Stimulated activated naive CD8-positive, alpha-beta T cell treated with anti-CD3 and anti-CD28 coated beads, Interleukin-15, Interleukin-2, amounts not matched to agents 100 U/mL and 50 U/mL, for 24 hours (primary cell): Measurements from ENCODE around the gene RNF19B.
A peak's percentile ranks its signal among the peaks of the same experiment; 100 is the strongest.

ENCODE experiments used
- ATAC-seq: fragments of 150-1000 bp; cut with Tn5 transposase; one replicate; pipeline ENCODE4 v1.10.0; 2021
- DNase-seq: peaks from one replicate; pipeline ENCODE4 v3.0.0; 2021

Gene RNF19B

DNA sequence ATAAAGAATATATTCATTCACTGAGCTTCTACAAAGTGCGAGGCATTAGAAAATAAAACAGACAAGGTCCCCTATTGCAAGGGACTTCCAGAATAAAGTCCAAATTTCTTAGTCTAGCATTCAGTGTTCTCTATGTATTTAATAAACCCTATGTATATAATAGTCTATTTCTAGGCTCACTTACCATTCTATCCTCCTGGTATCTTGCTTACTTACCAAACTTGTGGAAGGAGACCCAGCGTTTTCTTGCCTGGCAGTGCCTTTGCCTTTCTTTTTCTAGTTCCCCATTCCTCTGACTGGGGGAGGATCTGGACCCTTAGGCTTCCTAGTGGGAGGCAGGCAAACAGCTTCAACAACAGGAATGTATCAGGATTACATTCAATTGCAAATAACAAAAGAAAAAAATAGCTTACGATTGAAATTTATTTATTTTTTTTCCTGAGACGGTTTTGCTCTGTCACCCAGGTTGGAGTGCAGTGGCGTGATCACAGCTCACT is 690 bp upstream of the RNF19B start:
- ATAC-seq: no peak

DNA sequence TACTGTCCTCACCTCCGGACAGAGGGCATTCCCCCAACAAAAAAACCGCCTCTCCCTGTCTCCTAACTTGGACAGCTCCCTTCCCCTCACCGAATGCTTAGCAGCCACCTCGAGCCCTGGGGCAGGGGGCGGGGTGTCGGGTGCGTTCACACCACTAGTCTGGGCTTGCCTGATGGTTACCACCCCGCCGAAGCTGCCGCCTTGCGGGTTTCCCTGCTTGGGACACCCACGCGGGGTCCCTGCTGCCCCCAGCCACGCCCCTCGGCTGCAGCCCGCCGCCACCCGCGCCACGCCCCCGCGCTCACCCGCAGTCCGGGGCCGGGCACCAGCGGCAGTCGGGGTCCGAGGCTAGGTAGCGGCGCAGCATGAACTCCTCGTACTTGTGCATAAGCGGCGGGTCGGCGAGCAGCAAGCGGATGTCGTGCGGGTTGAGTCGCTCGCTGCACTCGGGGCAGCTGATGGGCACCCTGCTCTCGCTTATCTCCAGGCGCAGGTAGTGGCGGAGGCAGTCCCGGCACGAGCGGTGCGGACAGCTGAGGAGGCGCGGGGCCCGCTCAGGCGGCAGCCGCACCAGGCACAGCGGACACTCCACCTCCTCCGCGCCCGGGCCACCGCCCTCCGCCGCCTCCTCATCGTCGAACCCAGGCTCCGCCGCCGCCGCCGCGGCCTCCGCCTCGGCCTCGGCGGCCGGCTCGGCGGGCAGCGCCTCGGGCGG is 706 bp downstream of the RNF19B start:
- DNase-seq (peak; percentile 65), ATAC-seq (peak; percentile 42)

More for the DNA sequence above, 690 bp upstream of the RNF19B start:
- DNase-seq: no peak

DNA sequence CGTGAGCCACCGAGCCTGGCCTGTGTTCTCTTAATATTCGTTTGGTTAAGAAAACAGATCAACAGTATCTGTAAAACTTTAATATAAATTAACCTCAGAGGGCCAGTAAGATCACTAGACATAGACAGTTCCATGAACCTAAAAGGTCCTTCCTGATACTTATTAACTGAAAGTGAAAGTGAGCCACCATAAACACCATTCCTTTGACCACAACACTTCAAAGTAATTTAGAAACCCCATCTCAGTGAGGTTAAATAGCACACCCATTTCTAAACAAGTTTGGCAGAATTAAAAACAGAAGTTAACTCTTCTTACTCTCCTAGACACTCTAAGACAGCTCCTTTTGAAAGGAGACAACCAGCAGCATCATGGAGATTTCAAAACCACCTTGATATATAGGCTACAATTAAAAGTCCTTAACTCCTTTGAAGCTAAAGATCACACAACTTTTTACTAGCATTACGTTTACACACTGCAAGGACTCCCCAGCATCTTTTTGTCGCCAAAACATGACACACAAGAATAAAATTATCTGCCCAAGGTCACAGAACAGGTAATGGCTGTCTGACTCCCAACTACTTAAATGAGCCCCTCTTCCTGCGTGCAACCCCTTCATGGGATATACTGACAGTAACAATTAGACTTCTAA is 2.2 kb downstream of the RNF19B start:
- DNase-seq (no peak), ATAC-seq (no peak)

DNA sequence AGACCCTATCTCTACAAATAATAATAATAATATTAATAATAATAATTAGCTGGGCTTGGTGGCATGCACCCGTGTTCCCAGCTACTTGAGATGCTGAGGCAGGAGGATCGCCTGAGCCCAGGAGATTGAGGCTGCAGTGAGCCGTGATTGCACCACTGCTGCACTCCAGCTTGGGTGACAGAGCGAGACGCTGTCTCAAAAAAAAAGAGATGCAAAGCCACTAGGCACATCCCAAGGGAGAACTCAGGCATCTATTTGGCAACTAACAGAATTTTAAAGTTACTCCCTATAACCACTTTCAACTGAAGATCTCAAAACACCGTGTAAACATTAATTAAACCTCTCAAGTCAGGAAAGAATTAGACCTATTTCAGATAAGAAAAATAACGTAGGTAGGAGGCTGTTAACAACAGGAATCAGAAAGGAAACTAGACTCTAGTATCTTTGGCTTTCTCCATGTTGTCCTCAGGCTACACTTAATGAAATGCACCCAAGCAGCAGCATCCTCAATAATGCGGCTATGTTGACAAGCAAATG is 3.7 kb downstream of the RNF19B start:
- ATAC-seq (no peak), DNase-seq (no peak)

DNA sequence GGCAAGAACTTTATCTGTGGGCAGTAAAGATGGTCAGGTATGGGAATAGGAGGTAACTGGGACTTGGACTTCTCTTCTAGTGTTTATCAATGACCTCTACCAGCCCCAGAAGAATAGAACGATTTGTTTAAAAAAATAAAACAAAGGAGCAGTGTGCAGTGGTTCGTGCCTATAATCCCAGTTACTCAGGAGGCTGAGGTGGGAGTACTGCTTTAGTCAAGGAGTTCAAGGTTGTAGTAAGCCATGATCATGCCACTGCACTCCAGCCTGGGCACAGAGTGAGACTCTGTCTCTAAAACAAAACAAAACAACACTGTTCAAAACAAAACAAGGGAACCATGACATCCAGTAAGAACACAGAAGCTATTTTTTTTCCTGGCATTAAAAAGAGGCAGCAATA is 4.3 kb downstream of the RNF19B start:
- DNase-seq (no peak), ATAC-seq (no peak)

DNA sequence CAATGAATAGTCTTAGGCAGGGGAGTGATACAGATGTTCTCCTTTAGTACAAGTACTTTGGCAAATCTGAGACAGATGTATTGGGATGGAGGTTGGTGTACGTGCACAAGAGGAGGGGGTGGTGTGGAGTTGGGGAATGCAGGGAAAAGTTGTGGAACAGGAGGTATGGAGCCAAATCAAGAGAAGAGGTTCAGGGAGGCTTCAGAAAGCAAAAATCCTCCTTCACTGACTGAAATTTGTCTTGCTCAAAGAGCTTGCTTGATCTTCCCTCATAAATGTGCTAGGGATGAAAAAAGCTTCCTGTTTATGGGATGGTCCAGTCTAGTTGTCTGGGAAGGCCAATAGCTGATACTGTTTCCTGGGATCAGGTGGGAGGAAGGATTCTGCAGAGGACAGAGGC is 5.8 kb downstream of the RNF19B start:
- DNase-seq: no peak

DNA sequence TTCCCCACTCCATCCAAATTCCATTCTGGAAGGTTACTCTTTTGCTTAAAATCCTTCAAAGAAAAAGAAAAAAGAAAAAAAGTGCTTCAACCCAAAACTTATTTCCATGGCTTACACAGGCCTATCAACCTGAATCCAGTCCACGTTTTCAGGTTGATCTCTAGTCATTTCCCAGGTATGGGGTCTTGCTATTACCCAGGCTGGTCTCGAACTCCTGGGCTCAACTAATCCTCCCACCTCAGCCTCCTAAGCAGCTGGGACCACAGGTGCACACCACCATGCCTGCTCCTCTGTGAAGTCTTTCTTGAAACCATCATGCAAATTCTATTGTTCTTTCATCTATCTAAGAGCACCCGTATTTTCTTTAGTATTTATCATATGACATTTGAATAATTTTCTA is 7.6 kb downstream of the RNF19B start:
- DNase-seq (no peak), ATAC-seq (no peak)

More for the DNA sequence above, 5.8 kb downstream of the RNF19B start:
- no peak for ATAC-seq

DNA sequence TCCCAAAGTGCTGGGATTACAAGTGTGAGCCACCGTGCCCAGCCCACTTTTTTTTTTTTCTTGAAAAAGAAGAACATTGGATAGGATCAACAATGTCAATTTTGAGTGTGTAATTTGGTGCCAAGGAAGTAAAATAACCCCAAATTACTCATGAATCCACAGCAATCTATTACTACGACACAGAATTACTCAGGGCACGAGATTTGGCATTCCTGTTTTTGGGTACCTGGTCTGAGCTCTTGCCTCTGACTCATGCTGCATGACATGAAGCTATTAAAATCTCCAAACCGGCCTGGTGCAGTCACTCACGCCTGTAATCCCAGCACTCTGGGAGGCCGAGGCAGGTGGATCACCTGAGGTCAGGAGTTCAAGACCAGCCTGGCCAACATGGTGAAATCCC is 10.4 kb downstream of the RNF19B start:
- ATAC-seq (no peak), DNase-seq (no peak)

DNA sequence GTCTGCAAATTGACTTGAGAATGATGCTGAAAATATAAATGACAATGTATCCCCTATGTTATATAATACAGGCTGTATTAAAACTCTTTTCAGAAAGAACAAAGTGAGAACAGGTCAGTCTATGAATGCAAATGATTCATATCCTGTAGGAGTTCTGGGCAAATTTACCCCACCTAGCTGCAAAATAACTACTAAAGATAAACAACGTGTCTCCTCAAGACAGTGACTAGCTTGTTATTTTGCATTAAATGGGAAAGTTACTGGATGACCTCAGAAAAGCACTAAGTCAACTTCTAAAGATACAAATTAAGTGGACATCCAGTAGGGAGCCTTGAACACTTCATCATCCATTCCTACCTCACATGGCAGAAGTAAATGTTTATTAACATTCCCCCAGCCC is 11.1 kb downstream of the RNF19B start:
- DNase-seq: no peak
- no peak for ATAC-seq

DNA sequence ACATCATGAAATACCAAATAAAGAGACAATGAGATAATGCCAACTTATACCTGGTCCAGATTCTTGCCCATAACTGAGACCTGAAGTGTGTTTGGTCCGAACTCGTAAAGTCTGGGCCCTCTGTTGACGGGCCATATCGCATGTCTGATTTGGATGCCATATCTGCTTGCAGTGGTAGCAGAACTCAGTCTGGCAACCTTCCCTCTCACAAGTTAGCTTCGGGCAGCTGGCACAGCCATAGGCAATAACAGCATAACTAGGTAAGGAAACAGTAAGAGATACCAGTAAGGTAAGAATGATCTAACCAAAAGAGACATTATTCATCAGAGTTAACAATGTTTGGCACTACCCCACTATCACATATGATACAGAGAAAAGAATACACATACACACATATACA is 15.1 kb downstream of the RNF19B start:
- DNase-seq (no peak), ATAC-seq (no peak)

DNA sequence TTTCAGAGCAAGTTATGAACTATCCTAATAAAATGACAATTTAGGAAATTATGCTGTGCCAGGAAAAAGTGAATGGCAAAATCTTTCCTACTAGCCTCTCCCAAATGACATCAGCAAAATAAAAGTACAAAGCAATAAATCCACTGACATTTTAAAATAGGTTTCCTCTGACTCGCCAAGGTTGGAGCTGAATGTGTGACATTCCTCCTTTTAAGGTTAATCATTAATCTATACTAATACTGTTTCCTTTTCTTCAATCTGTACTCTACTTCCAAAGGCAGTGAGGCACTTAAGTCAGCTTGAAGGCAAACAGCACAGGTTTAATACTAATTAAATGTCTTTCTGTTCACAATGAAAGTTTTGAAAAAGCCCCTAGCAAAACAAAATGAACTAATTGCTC is 15.7 kb downstream of the RNF19B start:
- DNase-seq (no peak), ATAC-seq (no peak)

DNA sequence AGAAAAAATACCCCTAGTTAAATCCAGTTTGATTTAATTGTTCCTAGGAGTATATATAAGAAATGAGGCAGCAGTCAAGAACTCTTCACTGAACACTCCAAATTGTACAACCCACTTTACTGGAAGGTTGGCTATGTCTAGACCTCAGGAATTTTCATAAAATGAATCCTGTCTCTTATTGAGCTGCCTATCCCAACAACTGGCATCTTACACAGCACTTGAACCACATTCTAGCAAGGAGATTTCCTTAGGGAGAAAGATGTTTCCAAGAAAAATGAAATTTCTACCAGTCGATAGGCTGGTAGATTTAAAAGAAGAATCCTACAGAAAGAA is 16.3 kb downstream of the RNF19B start:
- DNase-seq (no peak), ATAC-seq (no peak)

DNA sequence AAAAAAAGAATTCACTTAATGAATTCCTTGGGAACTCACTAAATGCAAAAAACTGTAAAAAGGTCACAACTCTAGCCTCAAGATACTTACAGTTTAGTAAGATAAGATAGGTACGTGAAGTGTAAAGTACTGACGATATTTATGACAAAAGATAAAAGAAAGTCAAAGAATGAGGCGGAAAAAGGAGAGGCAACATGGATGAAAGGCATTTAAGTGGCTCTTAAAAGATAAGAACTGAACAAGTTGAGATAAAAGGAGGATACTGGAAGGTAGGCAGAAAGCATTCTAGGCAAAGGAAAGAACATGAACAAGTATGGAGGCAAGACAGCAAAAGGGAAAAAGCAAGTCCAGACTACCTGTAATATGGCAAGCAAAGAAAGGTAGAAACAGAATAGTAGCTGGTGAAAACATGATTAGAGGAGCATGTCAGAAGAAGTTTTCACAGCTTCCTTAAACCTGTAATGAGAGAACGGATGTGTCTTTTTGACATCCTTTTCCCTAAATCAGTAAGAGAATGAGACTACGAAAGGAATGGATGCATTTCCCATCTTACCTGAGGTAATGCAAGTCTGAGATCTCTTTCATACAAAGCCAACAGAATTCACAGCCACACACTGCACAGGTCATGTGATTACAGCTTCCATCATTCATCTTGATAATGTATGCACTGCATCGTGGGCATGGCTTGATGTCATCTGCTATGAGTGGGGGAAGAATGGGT is 16.8 kb downstream of the RNF19B start:
- ATAC-seq (no peak), DNase-seq (no peak)

DNA sequence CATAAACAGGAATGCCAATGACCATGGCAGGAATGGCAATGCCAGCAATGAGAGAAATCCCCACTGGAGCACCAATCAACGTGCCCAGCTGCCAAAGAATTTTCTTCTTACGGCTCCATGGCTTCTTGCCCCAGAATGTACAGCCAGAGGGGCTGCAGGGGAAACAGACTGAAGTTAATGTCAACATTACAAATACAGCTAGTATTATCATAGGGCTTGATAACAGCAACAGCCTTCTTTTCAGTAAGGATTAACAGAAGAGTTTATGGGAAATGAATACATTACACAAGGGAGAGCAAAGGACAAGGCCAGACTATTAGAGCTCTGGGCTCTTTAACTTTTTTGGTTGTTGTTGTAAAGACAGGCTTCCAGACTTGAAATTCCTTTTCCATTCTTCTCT is 18.2 kb downstream of the RNF19B start:
- ATAC-seq (no peak), DNase-seq (no peak)

DNA sequence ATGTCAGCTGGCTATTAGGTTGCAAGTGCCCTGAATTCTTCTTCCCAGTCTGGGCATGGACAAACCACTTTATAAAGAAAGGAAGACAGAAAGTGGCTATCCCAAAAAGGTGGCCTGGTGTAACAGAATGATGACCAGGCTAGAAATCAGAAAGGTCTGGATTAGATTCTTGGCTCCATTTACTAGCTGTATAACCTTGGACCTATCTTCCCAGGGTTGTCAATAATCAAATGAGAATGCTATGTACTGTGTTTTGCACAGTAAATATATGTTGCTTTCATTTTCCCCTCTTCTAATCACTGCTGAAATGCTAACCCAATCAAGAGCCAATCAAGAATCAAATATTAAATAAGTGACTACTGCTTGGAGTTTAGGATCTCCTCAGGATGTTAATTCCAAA is 20.4 kb downstream of the RNF19B start:
- ATAC-seq: no peak
- DNase-seq: no peak

DNA sequence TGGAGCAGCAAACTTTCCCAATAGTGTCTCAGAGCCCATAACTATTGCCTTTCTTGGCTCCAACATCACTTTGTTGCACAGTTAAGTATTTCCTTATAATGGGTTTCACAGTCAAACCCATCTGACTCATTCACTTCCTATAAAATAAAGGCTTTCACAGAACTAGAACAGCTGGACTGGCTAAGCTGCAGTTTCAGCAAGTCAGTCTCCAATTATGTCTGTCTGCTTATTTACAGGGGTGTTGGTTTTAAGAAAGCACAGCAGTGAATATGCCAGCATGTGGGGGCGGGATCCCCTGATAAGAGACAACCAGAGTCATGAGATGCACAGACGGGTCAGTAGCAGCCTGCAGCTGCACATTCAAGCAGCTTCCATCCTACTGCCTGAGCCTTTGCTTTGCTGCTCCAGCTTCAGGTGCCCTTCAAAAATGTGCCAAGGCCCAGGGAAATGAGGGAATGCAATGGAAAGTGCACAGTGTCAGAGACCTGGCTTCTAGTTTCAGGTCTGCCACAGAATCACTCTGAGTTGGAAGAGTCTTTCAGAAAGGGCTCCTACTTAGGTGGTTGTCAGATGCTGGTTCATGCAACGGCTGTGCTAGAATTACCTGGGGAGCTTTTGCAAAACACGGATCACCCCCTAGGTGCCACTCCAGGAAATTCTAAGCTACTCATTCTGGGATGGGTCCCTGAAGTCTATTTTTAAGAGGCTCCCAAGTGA is 24.8 kb downstream of the RNF19B start:
- ATAC-seq: peak; percentile 73
- no peak for DNase-seq

DNA sequence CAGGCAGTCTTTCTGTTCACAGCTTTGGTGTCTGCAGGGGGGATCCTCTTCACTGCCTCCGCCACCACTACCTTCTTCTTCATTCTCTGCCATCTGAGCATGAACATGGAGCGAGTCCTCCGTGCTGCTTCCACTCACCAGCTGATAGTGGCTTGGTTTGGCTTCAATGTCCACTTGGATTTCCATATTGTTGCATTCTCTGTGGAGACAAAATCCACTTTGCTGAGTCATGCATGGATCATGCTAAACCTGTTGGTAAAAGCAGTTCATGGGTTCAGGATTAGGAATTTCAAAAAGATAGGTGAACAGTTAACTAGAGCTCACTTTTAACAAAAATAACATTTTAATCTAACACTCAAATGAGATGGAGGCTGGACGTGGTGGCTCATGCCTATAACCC is 27.5 kb downstream of the RNF19B start:
- DNase-seq: no peak
- ATAC-seq: no peak

DNA sequence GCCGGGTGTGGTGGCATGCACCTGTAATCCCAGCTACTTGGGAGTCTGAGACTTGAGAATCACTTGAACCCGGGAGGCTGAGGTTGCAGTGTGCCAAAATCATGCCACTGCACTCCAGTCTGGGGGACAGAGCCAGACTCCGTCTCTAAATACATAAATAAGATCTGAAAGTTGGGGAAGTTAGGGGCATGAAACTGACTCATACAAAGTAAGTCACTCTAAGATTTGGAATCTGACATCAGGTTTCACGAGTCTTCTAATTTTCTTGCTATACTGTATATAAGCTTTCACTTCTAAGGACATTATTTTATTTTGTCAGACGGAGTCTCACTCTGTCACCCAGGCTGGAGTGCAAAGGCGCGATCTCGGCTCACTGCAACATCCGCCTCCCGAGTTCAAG is 30.1 kb downstream of the RNF19B start:
- DNase-seq (no peak), ATAC-seq (no peak)

DNA sequence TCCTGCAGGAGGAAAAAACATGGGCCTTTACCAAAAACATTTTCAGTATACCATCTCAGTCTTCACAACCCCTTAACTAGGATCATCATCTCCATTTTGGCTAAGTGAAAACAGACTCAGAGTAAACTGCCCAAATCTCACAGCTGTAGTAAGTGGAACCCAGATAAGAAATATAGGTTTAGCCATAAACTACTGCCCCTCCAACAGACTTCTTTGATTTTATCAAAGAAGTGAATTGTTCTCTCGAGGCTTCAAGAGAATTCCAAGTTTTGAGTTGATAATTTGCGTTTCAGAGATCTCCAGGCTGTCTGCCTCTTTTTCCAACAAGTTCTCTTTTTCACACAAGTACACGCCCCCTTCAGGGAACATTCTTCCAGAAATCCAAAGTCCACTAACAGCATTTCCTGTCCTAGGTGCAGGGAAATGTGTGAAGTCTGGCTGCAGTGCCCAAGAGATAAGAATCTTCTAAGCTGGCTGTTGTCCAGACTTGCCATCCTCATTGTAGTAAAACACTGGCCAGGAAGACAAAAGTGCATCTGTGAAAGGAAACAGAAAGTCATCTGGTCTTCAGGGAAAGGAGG is 30.8 kb downstream of the RNF19B start:
- DNase-seq (no peak), ATAC-seq (no peak)

DNA sequence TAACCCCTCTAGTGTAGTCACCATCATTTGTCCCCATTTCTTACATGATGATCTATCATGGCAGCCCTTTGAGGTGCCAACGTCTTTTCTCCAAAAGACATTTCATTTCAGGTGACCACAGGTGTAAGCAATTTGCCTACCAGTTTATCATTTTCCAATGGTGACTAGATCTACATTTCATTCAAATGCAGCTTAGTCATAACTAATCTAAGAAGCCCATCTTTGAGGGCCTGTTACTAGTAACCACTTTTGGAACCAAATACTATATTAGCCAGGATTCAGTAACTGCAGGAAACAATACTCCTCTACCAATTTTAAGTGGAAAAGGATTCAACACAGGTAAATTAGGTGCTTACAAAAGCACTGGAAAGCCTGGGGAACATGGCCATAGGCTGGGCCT is 32.8 kb downstream of the RNF19B start:
- ATAC-seq (no peak), DNase-seq (no peak)

DNA sequence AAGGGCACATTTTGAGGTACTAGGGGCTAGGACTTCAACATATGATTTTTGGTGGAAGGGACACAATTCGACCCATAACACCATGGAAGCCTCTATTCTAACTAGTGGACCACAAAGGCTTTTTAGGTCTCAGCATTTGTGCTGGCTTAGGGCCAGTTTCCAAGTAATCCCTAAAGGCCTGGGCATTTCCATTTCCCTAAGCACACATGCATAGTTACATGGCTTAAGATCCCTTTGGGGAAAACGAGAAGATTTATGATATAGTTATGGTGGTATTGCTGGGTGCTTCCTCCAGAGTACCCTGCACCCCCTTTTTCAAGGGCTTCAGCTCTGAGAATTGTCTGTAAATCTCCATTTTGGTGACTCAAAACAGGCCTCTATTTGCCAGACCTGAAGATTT is 35.2 kb downstream of the RNF19B start:
- ATAC-seq (no peak), DNase-seq (no peak)

DNA sequence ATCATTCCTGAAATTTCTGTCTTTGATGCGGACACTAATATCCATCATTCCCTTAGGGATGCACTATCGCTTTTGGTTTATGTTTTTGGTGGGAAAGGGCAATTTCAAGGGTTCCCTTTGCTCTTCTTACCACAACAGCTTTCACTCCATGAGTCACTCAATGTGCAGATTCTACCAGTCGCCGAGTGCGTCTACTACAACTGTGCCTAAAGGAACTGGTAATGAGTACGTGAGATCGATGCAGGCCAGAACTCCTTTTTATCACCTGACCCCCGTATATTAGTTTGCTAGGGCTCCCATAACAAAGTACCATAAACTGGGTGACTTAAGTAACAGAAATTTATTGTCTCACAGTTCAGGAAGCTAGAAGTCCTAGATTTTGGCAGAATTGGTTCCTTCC is 35.9 kb downstream of the RNF19B start:
- no peak for DNase-seq
- ATAC-seq: no peak
